ENCODE results near the gene MIPOL1. TPM values are rescaled to one million over a fixed set of nuclear protein-coding genes. Genes with fewer than 3 reads are reported as not detected.

The MIPOL1 gene
- total and polyA plus RNA-seq, 2 experiments from 2014 or later: 16.6 to 24.8 TPM

DNA sequence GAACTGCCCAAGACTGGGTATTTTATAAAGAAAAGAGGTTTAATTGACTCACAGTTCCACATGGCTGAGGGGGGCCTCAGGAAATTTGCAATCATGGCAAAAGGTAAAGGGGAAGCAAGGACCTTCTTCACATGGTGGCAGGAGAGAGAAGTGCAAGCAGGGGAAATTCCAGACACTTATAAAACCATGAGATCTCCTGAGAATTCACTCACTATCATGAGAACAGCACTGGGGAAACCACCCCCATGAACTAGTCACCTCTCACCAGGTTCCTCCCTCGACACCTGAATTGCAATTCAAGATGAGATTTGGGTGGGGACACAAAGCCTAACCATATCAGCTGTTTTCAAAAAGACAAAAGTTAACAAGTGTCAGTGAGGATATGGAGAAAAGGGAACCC, 284.7 kb downstream of the MIPOL1 start (continued):
- TF ChIP-seq, protein P1, sequence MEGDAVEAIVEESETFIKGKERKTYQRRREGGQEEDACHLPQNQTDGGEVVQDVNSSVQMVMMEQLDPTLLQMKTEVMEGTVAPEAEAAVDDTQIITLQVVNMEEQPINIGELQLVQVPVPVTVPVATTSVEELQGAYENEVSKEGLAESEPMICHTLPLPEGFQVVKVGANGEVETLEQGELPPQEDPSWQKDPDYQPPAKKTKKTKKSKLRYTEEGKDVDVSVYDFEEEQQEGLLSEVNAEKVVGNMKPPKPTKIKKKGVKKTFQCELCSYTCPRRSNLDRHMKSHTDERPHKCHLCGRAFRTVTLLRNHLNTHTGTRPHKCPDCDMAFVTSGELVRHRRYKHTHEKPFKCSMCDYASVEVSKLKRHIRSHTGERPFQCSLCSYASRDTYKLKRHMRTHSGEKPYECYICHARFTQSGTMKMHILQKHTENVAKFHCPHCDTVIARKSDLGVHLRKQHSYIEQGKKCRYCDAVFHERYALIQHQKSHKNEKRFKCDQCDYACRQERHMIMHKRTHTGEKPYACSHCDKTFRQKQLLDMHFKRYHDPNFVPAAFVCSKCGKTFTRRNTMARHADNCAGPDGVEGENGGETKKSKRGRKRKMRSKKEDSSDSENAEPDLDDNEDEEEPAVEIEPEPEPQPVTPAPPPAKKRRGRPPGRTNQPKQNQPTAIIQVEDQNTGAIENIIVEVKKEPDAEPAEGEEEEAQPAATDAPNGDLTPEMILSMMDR (conservative IDR thresholded peaks at IDR 0.05; ENCODE audit: low read depth in 2 of 2): no peak

GRCh38 chr14:37483672-37484071, 285.9 kb downstream of the MIPOL1 start:
- Histone ChIP-seq H3K4me2 (no peak overlapping the region), H3K27ac (ENCODE audit: low read depth) (no peak overlapping the region), H3K27me3 (ENCODE audit: insufficient read depth) (no peaks in the 10 kb centered on the region), H3K4me1 (ENCODE audit: insufficient read depth) (no peaks in the 10 kb centered on the region), H3F3A (replicated peaks; ENCODE audit: low read depth) (no peaks in the 10 kb centered on the region), H4K20me1 (replicated peaks; ENCODE audit: insufficient read depth) (no peaks in the 10 kb centered on the region), H3K9me2 (ENCODE audit: insufficient read depth) (no peaks in the 10 kb centered on the region), H3K4me3 (no peak overlapping the region), H3K36me3 (ENCODE audit: insufficient read depth) (no peaks in the 10 kb centered on the region), H3K79me2 (replicated peaks; ENCODE audit: insufficient read depth) (no peaks in the 10 kb centered on the region), H2AFZ (no peak overlapping the region)
- TF ChIP-seq NANOG (IDR thresholded peaks at IDR 0.05; ENCODE audit: borderline replicate concordance): no peak
- no peak for TF ChIP-seq ZNF114 (CRISPR knock-in tag; IDR thresholded peaks at IDR 0.05)
- TF ChIP-seq ZNF331 (CRISPR knock-in tag; IDR thresholded peaks at IDR 0.05; ENCODE audit: low read depth): no peak
- Mint-ChIP-seq H3K27me3 (ENCODE audit: insufficient read depth, low read depth, poor library complexity) (no peaks in the 10 kb centered on the region), H3K4me1 (no peaks in the 10 kb centered on the region), H3K9me3 (peaks cover 3% of the 10 kb centered on the region; the same call in 1 of the 3 replicates), H3K36me3 (ENCODE audit: low read depth) (no peaks in the 10 kb centered on the region), H3K27ac (no peak overlapping the region), H3K4me3 (no peak overlapping the region)
- no peak for ATAC-seq
- no peak for DNase-seq (ENCODE audit: low spot score)

DNA sequence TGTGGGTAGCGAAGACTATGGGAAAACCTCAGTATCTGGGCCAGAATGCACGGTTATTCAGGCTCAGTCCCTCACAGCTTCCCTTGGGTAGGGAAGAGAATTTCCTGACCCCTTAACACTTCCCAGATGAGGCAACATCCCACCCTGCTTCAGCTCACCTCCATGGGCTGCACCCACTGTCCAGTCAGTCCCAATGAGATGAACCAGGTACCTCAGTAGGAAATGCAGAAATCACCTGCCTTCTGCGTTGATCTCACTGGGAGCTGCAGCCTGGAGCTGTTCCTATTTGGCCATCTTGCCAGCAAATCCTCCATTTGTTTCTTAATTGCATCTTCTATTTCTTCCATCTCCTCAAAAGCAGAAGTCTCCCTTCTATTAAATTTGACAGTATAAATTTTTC, 292.9 kb downstream of the MIPOL1 start:
- Mint-ChIP-seq H3K36me3 (ENCODE audit: low read depth) (no peaks in the 10 kb centered on the region), H3K27ac (no peak overlapping the region), H3K4me1 (no peaks in the 10 kb centered on the region), H3K27me3 (ENCODE audit: insufficient read depth, low read depth, poor library complexity) (no peaks in the 10 kb centered on the region), H3K9me3 (peaks cover 3% of the 10 kb centered on the region; the same call in 2 of the 3 replicates), H3K4me3 (no peak overlapping the region)
- Histone ChIP-seq H3K27me3 (ENCODE audit: insufficient read depth) (no peaks in the 10 kb centered on the region), H3K79me2 (replicated peaks; ENCODE audit: insufficient read depth) (no peaks in the 10 kb centered on the region), H3K4me2 (no peak overlapping the region), H3K4me3 (no peak overlapping the region), H4K20me1 (replicated peaks; ENCODE audit: insufficient read depth) (no peaks in the 10 kb centered on the region), H3F3A (replicated peaks; ENCODE audit: low read depth) (no peaks in the 10 kb centered on the region), H3K27ac (ENCODE audit: low read depth) (no peak overlapping the region), H3K36me3 (ENCODE audit: insufficient read depth) (no peaks in the 10 kb centered on the region), H3K9me2 (ENCODE audit: insufficient read depth) (no peaks in the 10 kb centered on the region), H3K4me1 (ENCODE audit: insufficient read depth) (no peaks in the 10 kb centered on the region), H2AFZ (no peak overlapping the region)
- DNase-seq (ENCODE audit: low spot score) (no peak), ATAC-seq (no peak)
- no peak for TF ChIP-seq JUNB (IDR thresholded peaks at IDR 0.05; ENCODE audit: unreplicated experiment)
- TF ChIP-seq, protein P2, sequence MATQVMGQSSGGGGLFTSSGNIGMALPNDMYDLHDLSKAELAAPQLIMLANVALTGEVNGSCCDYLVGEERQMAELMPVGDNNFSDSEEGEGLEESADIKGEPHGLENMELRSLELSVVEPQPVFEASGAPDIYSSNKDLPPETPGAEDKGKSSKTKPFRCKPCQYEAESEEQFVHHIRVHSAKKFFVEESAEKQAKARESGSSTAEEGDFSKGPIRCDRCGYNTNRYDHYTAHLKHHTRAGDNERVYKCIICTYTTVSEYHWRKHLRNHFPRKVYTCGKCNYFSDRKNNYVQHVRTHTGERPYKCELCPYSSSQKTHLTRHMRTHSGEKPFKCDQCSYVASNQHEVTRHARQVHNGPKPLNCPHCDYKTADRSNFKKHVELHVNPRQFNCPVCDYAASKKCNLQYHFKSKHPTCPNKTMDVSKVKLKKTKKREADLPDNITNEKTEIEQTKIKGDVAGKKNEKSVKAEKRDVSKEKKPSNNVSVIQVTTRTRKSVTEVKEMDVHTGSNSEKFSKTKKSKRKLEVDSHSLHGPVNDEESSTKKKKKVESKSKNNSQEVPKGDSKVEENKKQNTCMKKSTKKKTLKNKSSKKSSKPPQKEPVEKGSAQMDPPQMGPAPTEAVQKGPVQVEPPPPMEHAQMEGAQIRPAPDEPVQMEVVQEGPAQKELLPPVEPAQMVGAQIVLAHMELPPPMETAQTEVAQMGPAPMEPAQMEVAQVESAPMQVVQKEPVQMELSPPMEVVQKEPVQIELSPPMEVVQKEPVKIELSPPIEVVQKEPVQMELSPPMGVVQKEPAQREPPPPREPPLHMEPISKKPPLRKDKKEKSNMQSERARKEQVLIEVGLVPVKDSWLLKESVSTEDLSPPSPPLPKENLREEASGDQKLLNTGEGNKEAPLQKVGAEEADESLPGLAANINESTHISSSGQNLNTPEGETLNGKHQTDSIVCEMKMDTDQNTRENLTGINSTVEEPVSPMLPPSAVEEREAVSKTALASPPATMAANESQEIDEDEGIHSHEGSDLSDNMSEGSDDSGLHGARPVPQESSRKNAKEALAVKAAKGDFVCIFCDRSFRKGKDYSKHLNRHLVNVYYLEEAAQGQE (IDR thresholded peaks at IDR 0.05; ENCODE audit: unreplicated experiment): no peak
- no peak for TF ChIP-seq ZNF462 (CRISPR knock-in tag; IDR thresholded peaks at IDR 0.05)
- no peak for TF ChIP-seq ZNF331 (CRISPR knock-in tag; IDR thresholded peaks at IDR 0.05; ENCODE audit: low read depth)
- no peak for TF ChIP-seq EZH2phosphoT487 (IDR thresholded peaks at IDR 0.05; ENCODE audit: unreplicated experiment)
- no peak for TF ChIP-seq NANOG (IDR thresholded peaks at IDR 0.05; ENCODE audit: borderline replicate concordance)
- no peak for TF ChIP-seq EZH2 (IDR thresholded peaks at IDR 0.05; ENCODE audit: low read depth, unreplicated experiment)

All from GM23338 (cell line).